Measurements from ENCODE around the gene KCNMB2. TPM values are rescaled to one million over a fixed set of nuclear protein-coding genes. Genes with fewer than 3 reads are reported as not detected.

KCNMB2 gene
- total and polyA plus RNA-seq, 2 experiments from 2014 or later = 2.4 TPM; not detected in 1

DNA sequence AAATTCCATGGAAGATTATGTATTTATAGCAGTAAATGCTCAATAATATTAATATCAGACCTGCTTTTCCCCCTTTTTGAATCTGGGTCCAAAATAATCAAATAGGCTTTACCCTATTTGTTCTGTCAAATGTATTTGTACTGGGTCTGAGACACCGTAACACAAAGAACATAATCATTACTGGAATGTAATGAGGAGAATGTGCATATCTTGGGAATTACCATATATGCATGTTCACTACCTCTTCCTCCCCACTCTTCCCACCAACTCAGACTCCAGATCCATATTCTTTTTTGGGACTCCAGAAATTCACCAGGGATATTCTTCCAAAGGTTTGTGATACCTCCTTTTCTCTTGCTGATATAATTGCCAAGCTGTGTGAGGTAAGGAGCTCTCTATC is 237.1 kb downstream of the KCNMB2 start:
- H3K4me1 ChIP-seq (ENCODE audit: insufficient read depth) = no peaks in the 10 kb centered on the region
- DNase-seq (ENCODE audit: low spot score) = no peak
- 89% methylated on average over 1 of the region's 1 CpG for WGBS (ENCODE audit: low lambda C conversion rate, missing lambda C conversion rate)
- TF ChIP-seq, protein P1, sequence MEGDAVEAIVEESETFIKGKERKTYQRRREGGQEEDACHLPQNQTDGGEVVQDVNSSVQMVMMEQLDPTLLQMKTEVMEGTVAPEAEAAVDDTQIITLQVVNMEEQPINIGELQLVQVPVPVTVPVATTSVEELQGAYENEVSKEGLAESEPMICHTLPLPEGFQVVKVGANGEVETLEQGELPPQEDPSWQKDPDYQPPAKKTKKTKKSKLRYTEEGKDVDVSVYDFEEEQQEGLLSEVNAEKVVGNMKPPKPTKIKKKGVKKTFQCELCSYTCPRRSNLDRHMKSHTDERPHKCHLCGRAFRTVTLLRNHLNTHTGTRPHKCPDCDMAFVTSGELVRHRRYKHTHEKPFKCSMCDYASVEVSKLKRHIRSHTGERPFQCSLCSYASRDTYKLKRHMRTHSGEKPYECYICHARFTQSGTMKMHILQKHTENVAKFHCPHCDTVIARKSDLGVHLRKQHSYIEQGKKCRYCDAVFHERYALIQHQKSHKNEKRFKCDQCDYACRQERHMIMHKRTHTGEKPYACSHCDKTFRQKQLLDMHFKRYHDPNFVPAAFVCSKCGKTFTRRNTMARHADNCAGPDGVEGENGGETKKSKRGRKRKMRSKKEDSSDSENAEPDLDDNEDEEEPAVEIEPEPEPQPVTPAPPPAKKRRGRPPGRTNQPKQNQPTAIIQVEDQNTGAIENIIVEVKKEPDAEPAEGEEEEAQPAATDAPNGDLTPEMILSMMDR (IDR thresholded peaks at IDR 0.05; ENCODE audit: poor library complexity) = no peak
- TF ChIP-seq EZH2 (IDR thresholded peaks at IDR 0.05; ENCODE audit: borderline replicate concordance) (no peak), EZH2phosphoT487 (IDR thresholded peaks at IDR 0.05; ENCODE audit: low read depth, severe bottlenecking, unreplicated experiment) (no peak)
- H3K9me2 ChIP-seq (replicated peaks; ENCODE audit: insufficient read depth) = no peaks in the 10 kb centered on the region
- H3K4me3 ChIP-seq = no peak overlapping the region
- H2AFZ ChIP-seq = no peak overlapping the region
- H4K20me1 ChIP-seq (ENCODE audit: insufficient read depth, poor library complexity, severe bottlenecking) = no peaks in the 10 kb centered on the region
- no peaks in the 10 kb centered on the region for H3K79me2 ChIP-seq
- H3K27ac ChIP-seq = no peak overlapping the region
- H3K4me2 ChIP-seq = no peak overlapping the region
- H3K9me3 ChIP-seq (ENCODE audit: low read depth) = no peaks in the 10 kb centered on the region
- H3K27me3 ChIP-seq = no peaks in the 10 kb centered on the region
- H3K36me3 ChIP-seq (replicated peaks; ENCODE audit: insufficient read depth, low read depth) = no peaks in the 10 kb centered on the region

DNA sequence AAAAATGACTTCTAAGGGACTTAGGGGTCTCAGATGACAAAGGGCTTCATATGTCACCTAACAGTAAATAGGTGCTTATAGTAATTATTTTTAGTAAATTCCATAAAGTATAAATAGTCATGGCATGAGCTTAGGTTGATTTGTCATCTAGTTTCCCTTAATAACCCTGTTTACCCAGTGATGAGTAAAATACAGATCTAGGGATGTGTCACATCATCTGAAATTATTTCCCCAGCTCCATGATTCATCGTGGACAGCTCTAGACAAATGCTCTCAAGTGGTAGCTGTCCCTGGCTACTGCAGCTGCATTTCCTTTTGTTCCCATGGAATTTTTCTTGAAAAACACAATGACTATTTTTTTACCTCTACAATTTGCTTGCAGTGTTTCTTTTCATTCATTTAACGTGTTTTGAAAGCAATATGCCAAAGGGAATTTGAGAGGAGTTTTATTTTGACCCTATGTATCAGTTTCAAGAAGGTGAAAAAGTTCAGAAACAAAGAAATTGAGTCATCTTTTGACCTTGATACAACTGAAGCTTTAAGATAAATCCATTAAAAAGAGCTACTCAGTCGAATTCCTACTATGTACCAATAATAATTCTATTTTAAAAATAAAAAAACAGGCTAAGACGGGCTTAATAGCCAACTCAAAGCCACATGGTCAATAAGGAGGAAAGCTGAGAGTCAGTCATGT is 241.6 kb downstream of the KCNMB2 start:
- no peaks in the 10 kb centered on the region for H3K27me3 ChIP-seq
- H3K9me3 ChIP-seq (ENCODE audit: low read depth) = no peaks in the 10 kb centered on the region
- WGBS (ENCODE audit: low lambda C conversion rate, missing lambda C conversion rate) = 67% methylated on average over 4 of the region's 4 CpGs
- H3K4me3 ChIP-seq = no peak overlapping the region
- no peak overlapping the region for H3K4me2 ChIP-seq
- H2AFZ ChIP-seq = no peak overlapping the region
- H3K36me3 ChIP-seq (replicated peaks; ENCODE audit: insufficient read depth, low read depth) = no peaks in the 10 kb centered on the region
- DNase-seq (ENCODE audit: low spot score) = no peak
- no peaks in the 10 kb centered on the region for H4K20me1 ChIP-seq (ENCODE audit: insufficient read depth, poor library complexity, severe bottlenecking)
- H3K79me2 ChIP-seq = no peaks in the 10 kb centered on the region
- TF ChIP-seq, protein P1 (IDR thresholded peaks at IDR 0.05; ENCODE audit: poor library complexity) = no peak
- TF ChIP-seq EZH2phosphoT487 (IDR thresholded peaks at IDR 0.05; ENCODE audit: low read depth, severe bottlenecking, unreplicated experiment) (no peak), EZH2 (IDR thresholded peaks at IDR 0.05; ENCODE audit: borderline replicate concordance) (no peak)
- no peak overlapping the region for H3K27ac ChIP-seq
- H3K9me2 ChIP-seq (replicated peaks; ENCODE audit: insufficient read depth) = no peaks in the 10 kb centered on the region
- H3K4me1 ChIP-seq (ENCODE audit: insufficient read depth) = no peaks in the 10 kb centered on the region

DNA sequence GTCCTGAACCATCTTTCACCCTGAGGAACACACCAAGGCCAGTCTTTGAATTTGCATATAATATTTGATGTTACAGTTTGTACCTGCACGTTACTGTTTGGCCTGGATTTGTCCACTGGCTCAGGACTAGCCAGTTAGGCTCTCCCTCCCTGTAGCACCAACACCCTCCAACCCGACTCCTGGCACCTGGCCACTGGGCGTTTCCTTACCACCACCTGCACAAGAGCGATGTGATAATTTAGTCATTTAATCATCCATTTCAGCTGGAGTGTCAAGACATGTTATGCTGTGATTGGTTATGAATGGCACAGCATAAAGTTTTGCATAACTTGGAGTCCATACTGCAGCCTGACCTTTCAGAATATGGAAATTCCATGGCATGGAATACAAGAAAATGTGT is 242.4 kb downstream of the KCNMB2 start:
- WGBS (ENCODE audit: low lambda C conversion rate, missing lambda C conversion rate) = 89% methylated on average over 4 of the region's 4 CpGs
- H3K4me1 ChIP-seq (ENCODE audit: insufficient read depth) = no peaks in the 10 kb centered on the region

More for the DNA sequence above, 242.4 kb downstream of the KCNMB2 start:
- Histone ChIP-seq H3K79me2 (no peaks in the 10 kb centered on the region), H3K4me2 (no peak overlapping the region), H3K4me3 (no peak overlapping the region), H3K9me2 (replicated peaks; ENCODE audit: insufficient read depth) (no peaks in the 10 kb centered on the region), H3K27ac (no peak overlapping the region), H2AFZ (no peak overlapping the region), H3K9me3 (ENCODE audit: low read depth) (no peaks in the 10 kb centered on the region), H4K20me1 (ENCODE audit: insufficient read depth, poor library complexity, severe bottlenecking) (no peaks in the 10 kb centered on the region), H3K27me3 (no peaks in the 10 kb centered on the region), H3K36me3 (replicated peaks; ENCODE audit: insufficient read depth, low read depth) (no peaks in the 10 kb centered on the region)
- TF ChIP-seq EZH2phosphoT487 (IDR thresholded peaks at IDR 0.05; ENCODE audit: low read depth, severe bottlenecking, unreplicated experiment) (no peak), EZH2 (IDR thresholded peaks at IDR 0.05; ENCODE audit: borderline replicate concordance) (no peak)
- TF ChIP-seq, protein P1 (IDR thresholded peaks at IDR 0.05; ENCODE audit: poor library complexity) = no peak
- DNase-seq (ENCODE audit: low spot score) = no peak

All from hepatocyte (in vitro differentiated cells).